NCI-H2227 (cell line): ENCODE measurements around the gene AUTS2.

Experiments
- DNase-seq: peaks from one replicate; lab custom pipeline; 2025; ENCODE audit not compliant: unreplicated experiment; lab: John Stamatoyannopoulos, UW

AUTS2 gene

GRCh38 chr7:70321016-70321590 lies 722.8 kb downstream of the AUTS2 start:
- no peak for DNase-seq

GRCh38 chr7:70322856-70323255 lies 724.6 kb downstream of the AUTS2 start:
- DNase-seq: no peak

- DNase-seq: no peak
Measured at GRCh38 chr7:70325509-70326101, 727.3 kb downstream of the AUTS2 start.

GRCh38 chr7:70334295-70334694 lies 736.0 kb downstream of the AUTS2 start:
- DNase-seq: no peak

GRCh38 chr7:70334871-70335270 lies 736.6 kb downstream of the AUTS2 start:
- no peak for DNase-seq

- DNase-seq: no peak
Measured at GRCh38 chr7:70336536-70336935, 738.3 kb downstream of the AUTS2 start.

GRCh38 chr7:70338015-70338414 lies 739.7 kb downstream of the AUTS2 start:
- DNase-seq: no peak

GRCh38 chr7:70340236-70340635 lies 742.0 kb downstream of the AUTS2 start:
- DNase-seq: no peak

GRCh38 chr7:70341446-70341845 lies 743.2 kb downstream of the AUTS2 start:
- DNase-seq: no peak

GRCh38 chr7:70343519-70343918 lies 745.2 kb downstream of the AUTS2 start:
- no peak for DNase-seq

- DNase-seq: no peak
Measured at GRCh38 chr7:70344726-70345125, 746.5 kb downstream of the AUTS2 start.

- no peak for DNase-seq
Measured at GRCh38 chr7:70346844-70347462, 748.7 kb downstream of the AUTS2 start.

- DNase-seq: no peak
Measured at GRCh38 chr7:70347463-70348254, 749.4 kb downstream of the AUTS2 start.

- DNase-seq: no peak
Measured at GRCh38 chr7:70349031-70349430, 750.8 kb downstream of the AUTS2 start.

GRCh38 chr7:70349819-70350218 lies 751.5 kb downstream of the AUTS2 start:
- DNase-seq: no peak

- no peak for DNase-seq
Measured at GRCh38 chr7:70352088-70352487, 753.8 kb downstream of the AUTS2 start.

GRCh38 chr7:70352906-70353305 lies 754.6 kb downstream of the AUTS2 start:
- no peak for DNase-seq

- no peak for DNase-seq
Measured at GRCh38 chr7:70353330-70353945, 755.2 kb downstream of the AUTS2 start.

- no peak for DNase-seq
Measured at GRCh38 chr7:70353946-70354335, 755.7 kb downstream of the AUTS2 start.

GRCh38 chr7:70354409-70355169 lies 756.3 kb downstream of the AUTS2 start:
- no peak for DNase-seq
